Measurements from ENCODE around the gene CRYBA2. TPM values are rescaled to one million over a fixed set of nuclear protein-coding genes. Genes with fewer than 3 reads are reported as not detected.

CRYBA2 gene
- total RNA-seq, 1 experiment from 2014 or later: not detected

GRCh38 chr2:218956039-218956438 lies 37.2 kb downstream of the CRYBA2 start:
- no peak for DNase-seq (ENCODE audit: low read depth)

- no peak for DNase-seq (ENCODE audit: low read depth)
Observed at GRCh38 chr2:218954541-218955300, 38.5 kb downstream of the CRYBA2 start.

- DNase-seq (ENCODE audit: low read depth): no peak
Observed at GRCh38 chr2:218953366-218953954, 39.8 kb downstream of the CRYBA2 start.

GRCh38 chr2:218952160-218952559 lies 41.1 kb downstream of the CRYBA2 start:
- no peak for DNase-seq (ENCODE audit: low read depth)

- DNase-seq (ENCODE audit: low read depth): no peak
Observed at GRCh38 chr2:218946621-218947020, 46.6 kb downstream of the CRYBA2 start.

- DNase-seq (ENCODE audit: low read depth): no peak
Observed at GRCh38 chr2:218944759-218945404, 48.3 kb downstream of the CRYBA2 start.

Other genes starting within 250 kb of the CRYBA2 start
- gene CYP27A1, start 211.3 kb downstream of the CRYBA2 start, total RNA-seq (2014; rRNA removed): 6.1 TPM in 2 replicates
- gene PRKAG3, start 161.6 kb downstream of the CRYBA2 start, total RNA-seq (2014; rRNA removed): 0.46 TPM in 1 of 2 replicates, not detected in the other
- gene WNT6, start 133.6 kb downstream of the CRYBA2 start, total RNA-seq (2014; rRNA removed): 0.23 TPM in 1 of 2 replicates, not detected in the other
- 0.06 TPM in 1 of 2 replicates, not detected in the other for gene WNT10A, start 112.6 kb downstream of the CRYBA2 start, total RNA-seq (2014; rRNA removed)
- gene CDK5R2, start 33.8 kb downstream of the CRYBA2 start, total RNA-seq (2014; rRNA removed): 0.17 and 0.38 TPM in 2 replicates
- not detected in 2 replicates for gene FEV, start 8.2 kb downstream of the CRYBA2 start, total RNA-seq (2014; rRNA removed)
- under 0.01 TPM in 1 of 2 replicates, not detected in the other for gene CFAP65, start 48.1 kb upstream of the CRYBA2 start, total RNA-seq (2014; rRNA removed)
- gene IHH, start 67.5 kb upstream of the CRYBA2 start, total RNA-seq (2014; rRNA removed): not detected in 2 replicates
- 18.0 and 22.2 TPM in 2 replicates for gene NHEJ1, start 167.4 kb upstream of the CRYBA2 start, total RNA-seq (2014; rRNA removed)
- gene SLC23A3, start 176.6 kb upstream of the CRYBA2 start, total RNA-seq (2014; rRNA removed): 0.06 TPM in 1 of 2 replicates, not detected in the other
- gene CNPPD1, start 183.5 kb upstream of the CRYBA2 start, total RNA-seq (2014; rRNA removed): 21.3 and 22.8 TPM in 2 replicates
- gene RETREG2, start 184.9 kb upstream of the CRYBA2 start, total RNA-seq (2014; rRNA removed): 70.3 and 88.3 TPM in 2 replicates
- 34.0 and 39.9 TPM in 2 replicates for gene ZFAND2B, start 213.4 kb upstream of the CRYBA2 start, total RNA-seq (2014; rRNA removed)
- gene ABCB6, start 225.5 kb upstream of the CRYBA2 start, total RNA-seq (2014; rRNA removed): 22.7 and 23.5 TPM in 2 replicates
- gene ATG9A, start 236.2 kb upstream of the CRYBA2 start, total RNA-seq (2014; rRNA removed): 41.6 and 57.0 TPM in 2 replicates
- gene ANKZF1, start 236.4 kb upstream of the CRYBA2 start, total RNA-seq (2014; rRNA removed): 26.3 and 30.1 TPM in 2 replicates